BE2C (cell line): ENCODE measurements around the gene THSD4.

Experiments used
- DNase-seq: peaks from one replicate; pipeline ENCODE4 v3.0.0-alpha.2; 2020
- H3K27me3 ChIP-seq: fragments of 250-450 bp; sonication (Bioruptor Pico); 2 replicates; pipeline ENCODE4 v1.5.1; 2020; ENCODE audit warnings: mild to moderate bottlenecking
- H3K36me3 ChIP-seq: fragments of 250-450 bp; sonication (Bioruptor Pico); 2 replicates; pipeline ENCODE4 v1.5.1; 2020; ENCODE audit warnings: mild to moderate bottlenecking
- H3K4me1 ChIP-seq: fragments of 250-450 bp; sonication (Bioruptor Pico); 2 replicates; pipeline ENCODE4 v1.5.1; 2020
- H3K4me3 ChIP-seq: 2 replicates; pipeline ENCODE4 v1.5.1; 2011; ENCODE audit warnings: low read depth, low read length
- H3K9me3 ChIP-seq: fragments of 250-450 bp; sonication (Bioruptor Pico); 2 replicates; pipeline ENCODE4 v1.5.1; 2020
- CTCF ChIP-seq: IDR thresholded peaks from 2 replicates; pipeline ENCODE4 v1.5.1; 2012; ENCODE audit warnings: mild to moderate bottlenecking, low read depth, low read length

The THSD4 gene

GRCh38 chr15:71187526-71187925 lies 72.3 kb downstream of the THSD4 start:
- DNase-seq: no peak
- Histone ChIP-seq H3K4me3 (no peak overlapping the region), H3K9me3 (no peaks in the 10 kb centered on the region), H3K27me3 (no peaks in the 10 kb centered on the region), H3K36me3 (no peaks in the 10 kb centered on the region), H3K4me1 (no peaks in the 10 kb centered on the region)
- TF ChIP-seq CTCF: no peak

- Histone ChIP-seq H3K27me3 (no peaks in the 10 kb centered on the region), H3K4me1 (no peaks in the 10 kb centered on the region), H3K4me3 (no peak overlapping the region), H3K36me3 (no peaks in the 10 kb centered on the region), H3K9me3 (no peaks in the 10 kb centered on the region)
- no peak for TF ChIP-seq CTCF
- DNase-seq: no peak
Observed at GRCh38 chr15:71189718-71190117, 74.4 kb downstream of the THSD4 start.

DNA sequence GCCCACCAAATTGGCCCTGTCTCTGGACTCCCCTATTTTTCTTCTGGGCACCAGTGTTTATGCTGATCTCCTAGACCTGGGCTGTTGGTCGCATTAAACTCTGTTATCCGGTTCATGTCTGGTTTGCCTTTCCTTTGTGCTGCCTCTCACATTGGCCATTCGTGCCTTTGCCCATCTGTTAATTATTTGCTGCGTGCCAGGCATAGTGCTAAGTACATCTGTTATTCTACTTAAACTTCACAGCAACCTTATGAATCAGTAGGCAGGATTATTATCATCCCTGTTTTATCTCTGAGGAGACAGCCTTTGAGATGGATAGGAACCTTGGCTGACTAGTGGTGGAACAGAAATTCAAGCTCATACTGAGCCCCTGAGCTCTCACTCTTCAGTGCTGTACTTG lies 76.0 kb downstream of the THSD4 start:
- H3K36me3 ChIP-seq: no peaks in the 10 kb centered on the region
- no peak overlapping the region for H3K4me3 ChIP-seq
- no peaks in the 10 kb centered on the region for H3K4me1 ChIP-seq
- no peaks in the 10 kb centered on the region for H3K27me3 ChIP-seq
- H3K9me3 ChIP-seq: no peaks in the 10 kb centered on the region
- no peak for TF ChIP-seq CTCF
- DNase-seq: no peak

DNA sequence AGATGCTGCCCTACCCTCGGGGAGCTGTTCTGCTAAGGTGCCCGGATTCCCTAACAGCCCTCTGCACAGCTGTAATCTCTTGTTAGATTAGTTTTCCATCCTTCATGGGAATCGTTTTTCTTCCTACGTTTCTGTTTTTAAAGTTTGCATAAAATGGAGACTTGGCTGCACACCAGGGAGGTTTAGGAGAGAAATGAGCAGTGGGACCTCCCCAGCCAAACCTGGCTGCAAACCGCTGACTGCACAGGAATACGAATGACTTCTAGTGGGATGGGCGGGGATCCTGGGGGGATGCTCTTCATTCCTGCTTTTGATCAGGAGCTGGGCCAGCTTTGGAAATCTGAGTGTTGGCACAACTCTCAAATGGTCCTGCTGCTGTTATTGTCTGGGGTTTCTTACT lies 77.5 kb downstream of the THSD4 start:
- Histone ChIP-seq H3K27me3 (no peaks in the 10 kb centered on the region), H3K4me1 (no peaks in the 10 kb centered on the region), H3K4me3 (no peak overlapping the region), H3K9me3 (no peaks in the 10 kb centered on the region), H3K36me3 (no peaks in the 10 kb centered on the region)
- DNase-seq: no peak
- no peak for TF ChIP-seq CTCF

DNA sequence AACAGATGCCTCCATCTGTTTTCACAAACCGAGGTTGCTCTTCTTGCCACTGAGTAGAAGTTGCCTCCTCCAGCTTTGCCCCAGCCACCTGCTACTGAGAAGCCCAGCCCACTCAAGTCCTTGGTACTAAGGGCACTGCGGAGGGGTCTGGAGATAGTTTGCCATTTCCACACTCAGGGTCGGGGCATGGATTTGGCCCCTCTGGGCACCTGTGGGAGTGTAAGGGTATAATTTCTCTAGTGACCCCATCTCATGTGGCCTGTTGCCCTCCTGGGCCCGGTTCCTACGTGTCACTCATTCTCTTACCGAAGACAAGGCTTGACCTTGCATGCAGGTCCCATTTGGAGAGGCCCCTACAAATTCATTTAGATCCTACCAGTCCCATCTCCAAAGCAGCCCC lies 79.0 kb downstream of the THSD4 start:
- no peaks in the 10 kb centered on the region for H3K4me1 ChIP-seq
- H3K9me3 ChIP-seq: no peaks in the 10 kb centered on the region
- H3K27me3 ChIP-seq: no peaks in the 10 kb centered on the region
- TF ChIP-seq CTCF: no peak
- H3K4me3 ChIP-seq: no peak overlapping the region
- no peak for DNase-seq
- H3K36me3 ChIP-seq: no peaks in the 10 kb centered on the region

DNA sequence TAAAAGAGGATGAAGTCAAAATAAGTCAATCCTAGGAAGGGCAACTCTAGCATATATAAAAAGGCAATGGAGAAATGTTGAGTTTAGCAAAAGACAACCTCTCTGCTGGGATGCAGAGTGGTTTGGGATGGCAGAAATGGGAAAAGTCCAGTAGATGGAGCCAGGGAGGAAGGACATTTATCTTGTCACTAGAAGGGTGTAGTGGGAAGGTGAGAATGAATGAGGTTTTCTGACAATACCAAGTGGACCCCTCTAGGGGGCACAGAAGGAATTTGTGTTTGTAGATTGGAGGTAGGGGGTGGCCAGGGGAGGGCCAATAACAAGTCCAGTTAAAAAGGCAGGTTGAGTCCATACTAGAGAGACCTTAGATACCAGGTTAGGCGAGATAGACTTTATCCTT lies 80.0 kb downstream of the THSD4 start:
- no peaks in the 10 kb centered on the region for H3K9me3 ChIP-seq
- no peaks in the 10 kb centered on the region for H3K27me3 ChIP-seq
- no peaks in the 10 kb centered on the region for H3K4me1 ChIP-seq
- no peak for DNase-seq
- TF ChIP-seq CTCF: peak; percentile 48
- no peaks in the 10 kb centered on the region for H3K36me3 ChIP-seq
- H3K4me3 ChIP-seq: no peak overlapping the region
